LNCAP (cell line): Measurements from ENCODE around the gene TXNDC9.

Source experiments
- CTCF ChIP-seq: fragments of 450-650 bp; IDR thresholded peaks from 2 replicates; pipeline ENCODE4 v1.5.1; 2017; ENCODE audit warnings: mild to moderate bottlenecking

TXNDC9 gene

GRCh38 chr2:99335911-99336803, at the start of gene TXNDC9:
TSS of gene TXNDC9 (minus strand) at chr2:99336333. CDS start at chr2:99333210, 3,123 bp downstream.
- TF ChIP-seq CTCF, result no peak

- TF ChIP-seq CTCF, result no peak
These were observed 46.0 kb upstream of the TXNDC9 start for GRCh38 chr2:99382143-99382542.

GRCh38 chr2:99380376-99381010, 44.4 kb upstream of the TXNDC9 start:
- no peak for TF ChIP-seq CTCF

- no peak for TF ChIP-seq CTCF
These were observed 41.7 kb upstream of the TXNDC9 start for GRCh38 chr2:99377879-99378278.

- TF ChIP-seq CTCF, result no peak
These were observed 40.2 kb upstream of the TXNDC9 start for GRCh38 chr2:99376254-99376864.

- no peak for TF ChIP-seq CTCF
These were observed 38.6 kb upstream of the TXNDC9 start for GRCh38 chr2:99374747-99375146.

GRCh38 chr2:99373144-99373543, 37.0 kb upstream of the TXNDC9 start:
- TF ChIP-seq CTCF, result no peak
